ENCODE data around the gene TSPAN3.

Gene TSPAN3

GRCh38 chr15:77059786-77060361 is 11.0 kb downstream of the TSPAN3 start:
- no peak overlapping the region for H3K27ac ChIP-seq
- in situ Hi-C loops (cut with HindIII; ENCODE audit: low pct_ligation_motif_present, low sequenced_read_pairs): no loop called here
- TF ChIP-seq, protein P1, sequence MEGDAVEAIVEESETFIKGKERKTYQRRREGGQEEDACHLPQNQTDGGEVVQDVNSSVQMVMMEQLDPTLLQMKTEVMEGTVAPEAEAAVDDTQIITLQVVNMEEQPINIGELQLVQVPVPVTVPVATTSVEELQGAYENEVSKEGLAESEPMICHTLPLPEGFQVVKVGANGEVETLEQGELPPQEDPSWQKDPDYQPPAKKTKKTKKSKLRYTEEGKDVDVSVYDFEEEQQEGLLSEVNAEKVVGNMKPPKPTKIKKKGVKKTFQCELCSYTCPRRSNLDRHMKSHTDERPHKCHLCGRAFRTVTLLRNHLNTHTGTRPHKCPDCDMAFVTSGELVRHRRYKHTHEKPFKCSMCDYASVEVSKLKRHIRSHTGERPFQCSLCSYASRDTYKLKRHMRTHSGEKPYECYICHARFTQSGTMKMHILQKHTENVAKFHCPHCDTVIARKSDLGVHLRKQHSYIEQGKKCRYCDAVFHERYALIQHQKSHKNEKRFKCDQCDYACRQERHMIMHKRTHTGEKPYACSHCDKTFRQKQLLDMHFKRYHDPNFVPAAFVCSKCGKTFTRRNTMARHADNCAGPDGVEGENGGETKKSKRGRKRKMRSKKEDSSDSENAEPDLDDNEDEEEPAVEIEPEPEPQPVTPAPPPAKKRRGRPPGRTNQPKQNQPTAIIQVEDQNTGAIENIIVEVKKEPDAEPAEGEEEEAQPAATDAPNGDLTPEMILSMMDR (IDR thresholded peaks at IDR 0.05; ENCODE audit: low read depth, low read length, missing control alignments): no peak
- DNase-seq: no peak
- no peak overlapping the region for H3K4me3 ChIP-seq (ENCODE audit: low read depth, low read length)
- H3K36me3 ChIP-seq (replicated peaks): no peaks in the 10 kb centered on the region
- H3K27me3 ChIP-seq (replicated peaks): no peaks in the 10 kb centered on the region

- Histone ChIP-seq H3K36me3 (replicated peaks) (no peaks in the 10 kb centered on the region), H3K27ac (no peak overlapping the region), H3K27me3 (replicated peaks) (no peaks in the 10 kb centered on the region), H3K4me3 (ENCODE audit: low read depth, low read length) (no peak overlapping the region)
- TF ChIP-seq, protein P1 (IDR thresholded peaks at IDR 0.05; ENCODE audit: low read depth, low read length, missing control alignments): no peak
- in situ Hi-C loops (cut with HindIII; ENCODE audit: low pct_ligation_motif_present, low sequenced_read_pairs): no loop called here
- DNase-seq: no peak
These were observed 12.4 kb downstream of the TSPAN3 start for GRCh38 chr15:77058468-77058867.

GRCh38 chr15:77057685-77058084 is 13.2 kb downstream of the TSPAN3 start:
- in situ Hi-C loops (cut with HindIII; ENCODE audit: low pct_ligation_motif_present, low sequenced_read_pairs): no loop called here
- TF ChIP-seq, protein P1 (IDR thresholded peaks at IDR 0.05; ENCODE audit: low read depth, low read length, missing control alignments): no peak
- peaks cover under 1% of the 10 kb centered on the region for H3K36me3 ChIP-seq (replicated peaks)
- H3K27me3 ChIP-seq (replicated peaks): no peaks in the 10 kb centered on the region
- no peak overlapping the region for H3K27ac ChIP-seq
- no peak for DNase-seq
- no peak overlapping the region for H3K4me3 ChIP-seq (ENCODE audit: low read depth, low read length)

DNA sequence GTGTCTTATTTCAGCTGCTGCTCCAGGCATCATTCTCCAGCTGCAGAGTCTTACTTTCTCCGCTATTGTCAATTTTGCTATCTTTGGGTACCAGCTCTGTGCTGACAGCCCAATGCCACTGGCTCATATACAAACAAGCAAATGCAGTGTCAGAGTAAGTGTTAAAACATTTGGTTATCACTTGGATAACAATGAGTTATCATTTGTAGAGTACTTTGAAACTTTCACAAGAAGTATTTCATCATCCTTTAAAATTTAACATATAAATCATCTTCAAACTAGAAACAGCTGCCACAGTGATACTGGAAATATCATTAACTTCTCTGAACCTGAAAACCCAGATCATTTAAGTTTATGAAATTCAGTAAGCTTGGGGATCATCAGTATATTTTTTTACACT is 13.8 kb downstream of the TSPAN3 start:
- TF ChIP-seq, protein P1 (IDR thresholded peaks at IDR 0.05; ENCODE audit: low read depth, low read length, missing control alignments): no peak
- Histone ChIP-seq H3K36me3 (replicated peaks) (peaks cover 3% of the 10 kb centered on the region), H3K27me3 (replicated peaks) (no peaks in the 10 kb centered on the region), H3K27ac (no peak overlapping the region), H3K4me3 (ENCODE audit: low read depth, low read length) (no peak overlapping the region)
- DNase-seq: no peak
- in situ Hi-C loops (cut with HindIII; ENCODE audit: low pct_ligation_motif_present, low sequenced_read_pairs): no loop called here

GRCh38 chr15:77053709-77054108 is 17.2 kb downstream of the TSPAN3 start:
- TF ChIP-seq, protein P1 (IDR thresholded peaks at IDR 0.05; ENCODE audit: low read depth, low read length, missing control alignments): no peak
- in situ Hi-C loops (cut with HindIII; ENCODE audit: low pct_ligation_motif_present, low sequenced_read_pairs): no loop called here
- no peaks in the 10 kb centered on the region for H3K27me3 ChIP-seq (replicated peaks)
- H3K4me3 ChIP-seq (ENCODE audit: low read depth, low read length): no peak overlapping the region
- peaks cover 5% of the 10 kb centered on the region for H3K36me3 ChIP-seq (replicated peaks)
- no peak overlapping the region for H3K27ac ChIP-seq
- DNase-seq: no peak

GRCh38 chr15:77052556-77052955 is 18.4 kb downstream of the TSPAN3 start:
- in situ Hi-C loops (cut with HindIII; ENCODE audit: low pct_ligation_motif_present, low sequenced_read_pairs): no loop called here

More at GRCh38 chr15:77052556-77052955, 18.4 kb downstream of the TSPAN3 start:
- H3K27me3 ChIP-seq (replicated peaks): no peaks in the 10 kb centered on the region
- peaks cover 5% of the 10 kb centered on the region for H3K36me3 ChIP-seq (replicated peaks)
- no peak overlapping the region for H3K4me3 ChIP-seq (ENCODE audit: low read depth, low read length)
- no peak overlapping the region for H3K27ac ChIP-seq
- TF ChIP-seq, protein P1 (IDR thresholded peaks at IDR 0.05; ENCODE audit: low read depth, low read length, missing control alignments): no peak
- DNase-seq: no peak
